A549 (cell line): ENCODE results near the gene SRC. TPM values are rescaled to one million over a fixed set of nuclear protein-coding genes. Genes with fewer than 3 reads are reported as not detected.

Experiments used
- ATAC-seq, 2 experiments: fragments of 200-7000 bp in 1 of 2; fragments of >200 bp in 1 of 2; cut with Nextera tagmentation in 1 of 2; cut with Tn5 transposase in 1 of 2; 3 replicates each; pipeline versions ENCODE4 v1.8.0 to v1.9.1; 2018 to 2020; ENCODE audit warnings: mild to moderate bottlenecking in 1 of 2, moderate library complexity in 1 of 2
- CTCF ChIA-PET: fragments of 300-600 bp; sonication (Branson Sonifier 250); formaldehyde crosslinking; extraction: SDS; loops from one replicate; lab custom pipeline; 2021; ENCODE audit warnings: antibody characterized with exemption, inconsistent platforms; lab: Yijun Ruan, JAX
- POLR2A ChIA-PET: fragments of 350-600 bp; formaldehyde crosslinking; extraction: SDS; loops from one replicate; lab custom pipeline; 2021; ENCODE audit warnings: antibody characterized with exemption, inconsistent platforms; lab: Yijun Ruan, JAX
- DNase-seq, 2 experiments: peaks; one replicate each; pipeline versions ENCODE4 v3.0.0 to v3.0.0-alpha.2; 2011 to 2016; ENCODE audit warnings: low read depth in 1 of 2, low spot score in 1 of 2
- FAIRE-seq: peaks from 2 replicates; lab custom pipeline; 2011; peaks lifted over from hg19 to GRCh38; lab: Jason Lieb, UNC
- H3K27ac ChIP-seq, 2 experiments: fragments of >200 bp; sonication (Bioruptor Twin); formaldehyde crosslinking; 3 replicates each; pipeline ENCODE4 v1.5.1; 2016 to 2017
- H3K4me1 ChIP-seq: fragments of >200 bp; sonication (Bioruptor Twin); formaldehyde crosslinking; 3 replicates; pipeline ENCODE4 v1.6.1; 2016
- H3K4me2 ChIP-seq: fragments of >200 bp; sonication (Bioruptor Twin); formaldehyde crosslinking; 3 replicates; pipeline ENCODE4 v1.6.1; 2016
- H3K4me3 ChIP-seq: fragments of >200 bp; sonication (Bioruptor Twin); formaldehyde crosslinking; 3 replicates; pipeline ENCODE4 v1.5.1; 2016
- H3K9me3 ChIP-seq: fragments of >200 bp; sonication (Bioruptor Twin); formaldehyde crosslinking; 3 replicates; pipeline ENCODE4 v1.6.1; 2016
- BCL3 ChIP-seq: fragments of >200 bp; sonication (Bioruptor Twin); formaldehyde crosslinking; IDR thresholded peaks from 3 replicates; pipeline ENCODE4 v1.6.1; 2016
- CHD4 ChIP-seq: fragments of 200-600 bp; sonication (generic); IDR thresholded peaks from 2 replicates; pipeline ENCODE4 v1.6.1; 2016; ENCODE audit warnings: antibody characterized with exemption, mild to moderate bottlenecking, borderline replicate concordance
- CTCF ChIP-seq: fragments of >200 bp; sonication (Bioruptor Twin); formaldehyde crosslinking; IDR thresholded peaks from 3 replicates; pipeline ENCODE4 v1.5.1; 2016
- EHF ChIP-seq: fragments of 250-450 bp; sonication (Bioruptor Pico); IDR thresholded peaks from 2 replicates; pipeline ENCODE4 v1.5.0; 2020; ENCODE audit warnings: mild to moderate bottlenecking
- ELK1 ChIP-seq: fragments of 150-350 bp; IDR thresholded peaks from 2 replicates; pipeline ENCODE4 v1.6.1; 2014; ENCODE audit warnings: low read depth, mild to moderate bottlenecking, low read length
- EP300 ChIP-seq, 2 experiments: fragments of >200 bp; sonication (Bioruptor Twin); formaldehyde crosslinking; IDR thresholded peaks; 2 replicates in 1 of 2; 3 replicates in 1 of 2; pipeline ENCODE4 v1.6.1; 2016 to 2017
- ESRRA ChIP-seq: fragments of 150-350 bp; IDR thresholded peaks from 2 replicates; pipeline ENCODE4 v1.6.1; 2014; ENCODE audit warnings: mild to moderate bottlenecking, low read length, borderline replicate concordance
- FOSB ChIP-seq: fragments of 250-450 bp; sonication (Bioruptor Pico); IDR thresholded peaks from 2 replicates; pipeline ENCODE4 v1.5.0; 2020; ENCODE audit warnings: mild to moderate bottlenecking, moderate library complexity
- GATA3 ChIP-seq: IDR thresholded peaks from 2 replicates; pipeline ENCODE4 v1.6.1; 2012; ENCODE audit warnings: borderline replicate concordance
- HDAC2 ChIP-seq: fragments of 200-600 bp; sonication (generic); IDR thresholded peaks from 2 replicates; pipeline ENCODE4 v1.6.1; 2016
- HEYL ChIP-seq: fragments of 250-450 bp; sonication (Bioruptor Pico); IDR thresholded peaks from 2 replicates; pipeline ENCODE4 v1.8.0; 2021; ENCODE audit warnings: mild to moderate bottlenecking, moderate library complexity
- HOXA7 ChIP-seq: fragments of 250-450 bp; sonication (Bioruptor Pico); IDR thresholded peaks from 2 replicates; pipeline ENCODE4 v1.5.0; 2020; ENCODE audit warnings: mild to moderate bottlenecking, moderate library complexity
- KDM1A ChIP-seq: fragments of 200-600 bp; sonication (generic); IDR thresholded peaks from 2 replicates; pipeline ENCODE4 v1.6.1; 2016; ENCODE audit warnings: low read depth, mild to moderate bottlenecking
- KDM5A ChIP-seq: fragments of 200-600 bp; sonication (generic); IDR thresholded peaks from 2 replicates; pipeline ENCODE4 v1.6.1; 2016; ENCODE audit warnings: antibody characterized with exemption, mild to moderate bottlenecking
- MAFK ChIP-seq: fragments of 450-650 bp; IDR thresholded peaks from 2 replicates; pipeline ENCODE4 v1.6.1; 2014; ENCODE audit not compliant: partially characterized antibody
- MAZ ChIP-seq: fragments of 150-350 bp; IDR thresholded peaks from 2 replicates; pipeline ENCODE4 v1.6.1; 2014; ENCODE audit warnings: antibody characterized with exemption, low read depth, low read length, borderline replicate concordance
- MYC ChIP-seq: IDR thresholded peaks from 2 replicates; pipeline ENCODE4 v1.6.1; 2012; ENCODE audit warnings: mild to moderate bottlenecking, inconsistent platforms, low read length, improper control_type of control experiment, borderline replicate concordance
- NR3C1 ChIP-seq: fragments of >200 bp; sonication (Bioruptor Twin); formaldehyde crosslinking; IDR thresholded peaks from 3 replicates; pipeline ENCODE4 v1.6.1; 2017
- POLR2A ChIP-seq: IDR thresholded peaks from 2 replicates; pipeline ENCODE4 v1.6.1; 2012; ENCODE audit warnings: mild to moderate bottlenecking, low read length
- RAD21 ChIP-seq, 2 experiments: fragments of >200 bp in 1 of 2; sonication (Bioruptor Twin) in 1 of 2; formaldehyde crosslinking in 1 of 2; IDR thresholded peaks in 1 of 2; conservative IDR thresholded peaks in 1 of 2; 2 replicates in 1 of 2; 3 replicates in 1 of 2; pipeline ENCODE4 v1.6.1; 2012 to 2018; ENCODE audit warnings: inconsistent platforms in 1 of 2
- SMC3 ChIP-seq: fragments of >200 bp; sonication (Bioruptor Twin); formaldehyde crosslinking; IDR thresholded peaks from 3 replicates; pipeline ENCODE4 v1.6.1; 2018; ENCODE audit warnings: inconsistent platforms
- TFCP2L1 ChIP-seq: fragments of 250-450 bp; sonication (Bioruptor Pico); IDR thresholded peaks from 2 replicates; pipeline ENCODE4 v1.5.0; 2021; ENCODE audit warnings: mild to moderate bottlenecking
- ZC3H11A ChIP-seq: fragments of 450-650 bp; IDR thresholded peaks from 2 replicates; pipeline ENCODE4 v1.6.1; 2014; ENCODE audit warnings: antibody characterized with exemption, mild to moderate bottlenecking
- ZFP36 ChIP-seq: fragments of 450-650 bp; IDR thresholded peaks from 2 replicates; pipeline ENCODE4 v1.6.1; 2014; ENCODE audit warnings: borderline replicate concordance; ENCODE audit not compliant: partially characterized antibody
- ZNF302 ChIP-seq: fragments of 250-450 bp; sonication (Bioruptor Pico); IDR thresholded peaks from 2 replicates; pipeline ENCODE4 v1.9.0; 2021; ENCODE audit warnings: inconsistent platforms, mild to moderate bottlenecking, moderate library complexity
- ZSCAN20 ChIP-seq: fragments of 250-450 bp; sonication (Bioruptor Pico); IDR thresholded peaks from 2 replicates; pipeline ENCODE4 v1.8.0; 2022; ENCODE audit warnings: mild to moderate bottlenecking, moderate library complexity
- WGBS: methylation state at CpG from one replicate; pipeline ENCODE4 v1.1.6; 2017; ENCODE audit errors: missing lambda C conversion rate; 5-methylcytosine and 5-hydroxymethylcytosine counted together
- polyA plus RNA-seq, 4 experiments: library from polyadenylated mRNA; depleted of rRNA in 3 of 4; stranded (reverse); fragments of >200 nt; fragmentation: RNase III in 1 of 4; extraction: RNeasy Plus Mini Kit Qiagen cat#74134 plus additional on column Dnase treatment in 1 of 4; gene quantifications; 2 replicates in 3 of 4; 3 replicates in 1 of 4; pipeline ENCODE4 v1.2.3, GENCODE V29; 2011 to 2017

The SRC gene
- polyA plus RNA-seq, 2 of the 4 experiments (the other 2 are of a cell fraction), result 139 to 154 TPM

- TF ChIP-seq BCL3 (no peak), NR3C1 (no peak), ZSCAN20 (peak; percentile 20; the same call in 1 of the 2 replicates), EP300 (IDR thresholded peaks at IDR 0.05) (peak; percentile 69 to 78; a peak in 3 of 5 replicates)
These were observed 35.9 kb downstream of the SRC start (continued) for GRCh38 chr20:37381621-37382471.

GRCh38 chr20:37382482-37383120, 36.7 kb downstream of the SRC start:
- no peak for ATAC-seq
- POLR2A ChIA-PET, result interaction anchor here (1.5 kb wide), 1 partner anchor 93 kb away, joined by 5 read pairs; the partner anchor contains the start of gene MANBAL
- Histone ChIP-seq H3K27ac (peak overlapping the region; percentile 96 to 98), H3K4me3 (no peak overlapping the region), H3K9me3 (no peaks in the 10 kb centered on the region), H3K4me2 (peak overlapping the region; percentile 71), H3K4me1 (peaks cover 88% of the 10 kb centered on the region)
- no peak for FAIRE-seq
- CTCF ChIA-PET, result interaction anchor here (0.6 to 8.7 kb wide), 10 partner anchors 10 to 113 kb away, joined by 3 to 113 read pairs (median 8); partner anchors contain the start of gene MANBAL
- DNase-seq, result peak in 1 of 2 experiments; percentile 49
- TF ChIP-seq ZFP36, result peak; percentile 86
- 0 out of 2 replicates have a peak, but pooled peaks have one; percentile 12 for TF ChIP-seq CHD4
- TF ChIP-seq ZC3H11A, result no peak
- TF ChIP-seq CTCF, result no peak
- TF ChIP-seq MAFK, result no peak
- TF ChIP-seq MYC, result no peak
- TF ChIP-seq SMC3, result no peak
- TF ChIP-seq GATA3, result no peak
- TF ChIP-seq HOXA7 (CRISPR knock-in tag), result 0 out of 2 replicates have a peak, but pooled peaks have one; percentile 28
- no peak for TF ChIP-seq ZSCAN20
- no peak for TF ChIP-seq KDM5A
- no peak for TF ChIP-seq TFCP2L1 (CRISPR knock-in tag)
- TF ChIP-seq EHF (CRISPR knock-in tag), result 0 out of 2 replicates have a peak, but pooled peaks have one; percentile 24
- peak; percentile 37; the same call in 1 of the 2 replicates for TF ChIP-seq KDM1A
- TF ChIP-seq ESRRA, result no peak
- WGBS, result 74% methylated on average over 11 of the region's 11 CpGs

GRCh38 chr20:37383229-37383989, 37.5 kb downstream of the SRC start:
- Histone ChIP-seq H3K9me3 (no peaks in the 10 kb centered on the region), H3K4me2 (peak overlapping the region; percentile 71), H3K4me1 (peaks cover 86% of the 10 kb centered on the region), H3K4me3 (peak overlapping the region; percentile 55), H3K27ac (peak overlapping the region; percentile 96 to 98)
- ATAC-seq (peak; percentile 39 to 49), FAIRE-seq (peak; percentile 97), DNase-seq (peak; percentile 69 to 97)
- CTCF ChIA-PET, result interaction anchor here (0.9 to 8.7 kb wide), 14 partner anchors 9 to 114 kb away, joined by 3 to 113 read pairs (median 21); partner anchors contain the start of genes MANBAL and SRC
- POLR2A ChIA-PET, result interaction anchor here (0.7 to 2.3 kb wide), 2 partner anchors 39 to 94 kb away, joined by 5 to 10 read pairs; partner anchors contain the start of gene MANBAL
- 3% methylated on average over 25 of the region's 25 CpGs for WGBS
- no peak for TF ChIP-seq ZFP36
- peak; percentile 94; the same call in 1 of the 2 replicates for TF ChIP-seq EHF (CRISPR knock-in tag)
- TF ChIP-seq RAD21 (conservative IDR thresholded peaks at IDR 0.05 in 1 of 2, IDR thresholded peaks at IDR 0.05 in 1 of 2), result no peak; a peak in 1 of 5 replicates
- 0 out of 2 replicates have a peak, but pooled peaks have one; percentile 68 for TF ChIP-seq FOSB (CRISPR knock-in tag)
- TF ChIP-seq ZNF302 (CRISPR knock-in tag), result peak; percentile 66; the same call in 1 of the 2 replicates
- 0 out of 3 replicates have a peak, but pooled peaks have one; percentile 31 for TF ChIP-seq BCL3
- peak; percentile 85; the same call in 1 of the 2 replicates for TF ChIP-seq MYC
- TF ChIP-seq EP300 (IDR thresholded peaks at IDR 0.05), result no peak
- no peak for TF ChIP-seq ELK1
- peak; percentile 59 for TF ChIP-seq POLR2A
- TF ChIP-seq HDAC2, result no peak; the same call in 1 of the 2 replicates
- no peak for TF ChIP-seq KDM5A
- no peak for TF ChIP-seq MAZ
- TF ChIP-seq HEYL (CRISPR knock-in tag), result peak; percentile 83; the same call in 1 of the 2 replicates
